Effector memory CD4-positive, alpha-beta T cell (primary cell): ENCODE results near the gene SLC38A8.

Source experiments
- DNase-seq, 3 donors: peaks; one replicate each; pipeline ENCODE4 v3.0.0-alpha.2; 2020
- H3K27ac ChIP-seq: 2 replicates; pipeline ENCODE4 v1.7.0; 2013; ENCODE audit warnings: mild to moderate bottlenecking, low read length, moderate library complexity; ENCODE audit not compliant: insufficient read depth, poor library complexity, severe bottlenecking
- H3K27me3 ChIP-seq: replicated peaks from 2 replicates; pipeline ENCODE4 v1.7.0; 2013; ENCODE audit warnings: mild to moderate bottlenecking, low read length; ENCODE audit not compliant: insufficient read depth, control insufficient read depth, poor library complexity, severe bottlenecking
- H3K36me3 ChIP-seq: 2 replicates; pipeline ENCODE4 v1.7.0; 2013; ENCODE audit warnings: mild to moderate bottlenecking, low read length, moderate library complexity; ENCODE audit not compliant: control insufficient read depth, insufficient read depth
- H3K4me1 ChIP-seq: 2 replicates; pipeline ENCODE4 v1.7.0; 2013; ENCODE audit warnings: low read length, mild to moderate bottlenecking; ENCODE audit not compliant: control insufficient read depth, insufficient read depth, poor library complexity, severe bottlenecking
- H3K4me3 ChIP-seq: 2 replicates; pipeline ENCODE4 v1.7.0; 2013; ENCODE audit warnings: low read length, low read depth, mild to moderate bottlenecking; ENCODE audit not compliant: insufficient read depth, poor library complexity, severe bottlenecking
- H3K9me3 ChIP-seq: 2 replicates; pipeline ENCODE4 v1.7.0; 2013; ENCODE audit warnings: mild to moderate bottlenecking, low read length, moderate library complexity; ENCODE audit not compliant: control insufficient read depth

SLC38A8 gene

GRCh38 chr16:84084570-84085270, 42.1 kb upstream of the SLC38A8 start:
- H3K9me3 ChIP-seq: no peaks in the 10 kb centered on the region
- DNase-seq: peak; percentile 32 to 51 (median 41)
- H3K27me3 ChIP-seq: no peaks in the 10 kb centered on the region
- no peak overlapping the region for H3K27ac ChIP-seq
- H3K36me3 ChIP-seq: peaks cover 64% of the 10 kb centered on the region
- no peaks in the 10 kb centered on the region for H3K4me1 ChIP-seq
- H3K4me3 ChIP-seq: no peak overlapping the region

DNA sequence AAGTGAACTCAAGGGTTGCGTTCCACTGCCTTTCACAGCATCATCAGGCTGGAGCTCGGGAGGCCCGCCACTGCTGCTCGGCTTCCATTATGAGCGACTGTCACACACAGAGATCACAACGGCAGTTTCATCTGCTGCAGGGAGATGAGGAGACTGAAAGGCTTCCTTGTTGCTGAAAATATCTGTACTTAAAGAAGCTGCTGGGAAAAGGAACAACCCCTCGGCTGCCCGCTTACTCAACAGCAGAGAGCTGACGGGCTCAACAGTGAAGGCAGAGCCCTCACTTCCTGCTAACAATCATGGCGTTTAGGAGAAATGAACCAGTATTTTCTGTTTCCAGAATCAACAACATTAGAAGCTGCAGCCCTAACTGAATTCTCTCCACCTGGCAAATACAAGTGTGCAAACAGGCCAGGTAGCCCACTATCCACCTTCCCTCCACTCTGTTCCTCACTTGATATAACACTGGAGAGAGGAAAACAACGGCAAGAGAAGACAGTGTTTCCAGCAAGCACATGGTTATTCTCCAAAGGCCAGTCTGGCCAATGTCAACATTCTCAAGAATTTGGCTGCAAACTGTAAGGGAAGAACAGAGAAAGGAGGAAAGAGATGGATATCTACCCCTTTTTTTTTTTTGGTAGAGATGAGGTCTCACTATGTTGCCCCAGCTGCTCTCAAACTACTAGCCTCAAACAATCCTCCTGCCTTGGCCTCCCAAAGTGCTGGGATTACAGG, 40.4 kb upstream of the SLC38A8 start:
- Histone ChIP-seq H3K9me3 (no peaks in the 10 kb centered on the region), H3K27me3 (no peaks in the 10 kb centered on the region), H3K4me3 (no peak overlapping the region), H3K27ac (no peak overlapping the region), H3K4me1 (no peaks in the 10 kb centered on the region), H3K36me3 (peaks cover 58% of the 10 kb centered on the region)
- no peak for DNase-seq

- no peaks in the 10 kb centered on the region for H3K9me3 ChIP-seq
- no peak overlapping the region for H3K4me3 ChIP-seq
- DNase-seq: no peak
- no peaks in the 10 kb centered on the region for H3K4me1 ChIP-seq
- no peak overlapping the region for H3K27ac ChIP-seq
- H3K36me3 ChIP-seq: peaks cover 60% of the 10 kb centered on the region
- H3K27me3 ChIP-seq: no peaks in the 10 kb centered on the region
Observed at GRCh38 chr16:84082110-84082509, 39.5 kb upstream of the SLC38A8 start.

GRCh38 chr16:84081446-84081989, 38.9 kb upstream of the SLC38A8 start:
- no peak for DNase-seq
- H3K9me3 ChIP-seq: no peaks in the 10 kb centered on the region
- no peaks in the 10 kb centered on the region for H3K4me1 ChIP-seq
- peaks cover 66% of the 10 kb centered on the region for H3K36me3 ChIP-seq
- H3K27ac ChIP-seq: no peak overlapping the region
- H3K27me3 ChIP-seq: no peaks in the 10 kb centered on the region
- H3K4me3 ChIP-seq: no peak overlapping the region

DNA sequence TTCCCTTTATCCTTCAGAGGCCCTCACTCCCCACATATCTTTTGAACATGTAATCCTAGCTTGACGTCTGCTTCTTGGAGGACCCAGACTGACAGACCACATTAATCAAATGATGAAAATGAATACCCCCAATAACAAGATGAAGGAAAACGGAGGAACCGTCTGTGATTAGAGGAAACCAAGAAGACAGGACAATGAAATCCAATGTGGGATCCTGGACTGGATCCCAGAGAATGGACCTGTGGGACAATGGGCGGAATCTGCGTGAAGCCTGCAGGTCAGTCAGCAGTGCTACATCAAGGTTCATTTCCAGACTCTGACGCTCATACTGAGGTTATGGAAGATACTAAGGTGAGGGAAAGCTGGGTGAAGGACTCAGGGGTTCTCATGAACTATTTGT, 38.2 kb upstream of the SLC38A8 start:
- Histone ChIP-seq H3K4me1 (no peaks in the 10 kb centered on the region), H3K27me3 (no peaks in the 10 kb centered on the region), H3K27ac (no peak overlapping the region), H3K4me3 (no peak overlapping the region), H3K36me3 (peaks cover 68% of the 10 kb centered on the region), H3K9me3 (no peaks in the 10 kb centered on the region)
- DNase-seq: no peak

GRCh38 chr16:84080378-84080777, 37.8 kb upstream of the SLC38A8 start:
- H3K4me3 ChIP-seq: no peak overlapping the region
- H3K27me3 ChIP-seq: no peaks in the 10 kb centered on the region
- no peak for DNase-seq
- H3K4me1 ChIP-seq: no peaks in the 10 kb centered on the region
- no peak overlapping the region for H3K27ac ChIP-seq
- H3K9me3 ChIP-seq: no peaks in the 10 kb centered on the region
- peaks cover 72% of the 10 kb centered on the region for H3K36me3 ChIP-seq

DNA sequence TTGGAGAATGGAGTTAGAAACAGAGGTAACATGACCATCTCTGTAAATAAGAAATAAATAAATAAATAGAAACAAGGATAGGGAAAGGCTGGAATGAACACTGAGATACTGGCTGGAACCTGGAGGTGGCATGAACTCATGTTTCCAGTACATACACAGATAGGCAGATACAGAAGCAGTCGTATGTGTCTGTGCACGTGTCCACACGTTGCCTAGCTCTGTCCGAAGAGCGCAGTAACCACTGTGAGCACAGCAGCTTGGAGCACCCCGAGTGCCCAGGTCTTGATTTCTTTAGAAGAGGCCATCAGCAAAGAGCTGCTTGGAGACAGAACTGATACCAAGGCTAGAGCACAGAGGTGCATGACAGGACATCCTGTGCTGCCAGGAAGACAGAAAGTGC, 37.1 kb upstream of the SLC38A8 start:
- H3K27ac ChIP-seq: no peak overlapping the region
- no peak overlapping the region for H3K4me3 ChIP-seq
- no peaks in the 10 kb centered on the region for H3K4me1 ChIP-seq
- no peaks in the 10 kb centered on the region for H3K9me3 ChIP-seq
- no peak for DNase-seq
- no peaks in the 10 kb centered on the region for H3K27me3 ChIP-seq
- peaks cover 78% of the 10 kb centered on the region for H3K36me3 ChIP-seq

DNA sequence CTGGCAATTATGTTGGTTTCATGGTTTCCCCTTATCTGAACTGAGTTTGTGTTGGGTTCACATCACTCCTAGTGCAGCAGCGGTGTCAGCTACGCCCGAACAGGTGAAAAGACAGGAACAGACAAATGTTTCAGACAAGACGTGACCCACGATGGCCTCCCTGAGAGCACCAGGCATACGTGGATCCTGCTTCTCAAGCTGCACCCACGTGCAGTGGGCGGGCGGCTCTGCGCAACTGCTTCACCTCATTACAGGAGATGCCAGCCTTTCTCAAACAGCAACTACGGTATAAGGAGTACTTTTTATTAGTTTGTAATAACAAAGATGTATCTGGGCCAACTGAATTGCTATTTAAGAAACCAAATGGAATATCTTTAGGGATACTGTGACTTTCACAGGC, 32.8 kb upstream of the SLC38A8 start:
- no peak overlapping the region for H3K4me3 ChIP-seq
- no peaks in the 10 kb centered on the region for H3K4me1 ChIP-seq
- no peaks in the 10 kb centered on the region for H3K9me3 ChIP-seq
- no peak for DNase-seq
- no peaks in the 10 kb centered on the region for H3K27me3 ChIP-seq
- H3K36me3 ChIP-seq: peaks cover 76% of the 10 kb centered on the region
- no peak overlapping the region for H3K27ac ChIP-seq

- Histone ChIP-seq H3K27me3 (no peaks in the 10 kb centered on the region), H3K4me3 (no peak overlapping the region), H3K9me3 (no peaks in the 10 kb centered on the region), H3K27ac (no peak overlapping the region), H3K4me1 (no peaks in the 10 kb centered on the region), H3K36me3 (peaks cover 76% of the 10 kb centered on the region)
- DNase-seq: no peak
Observed at GRCh38 chr16:84074721-84075120, 32.1 kb upstream of the SLC38A8 start.

- no peak for DNase-seq
- Histone ChIP-seq H3K27me3 (no peaks in the 10 kb centered on the region), H3K9me3 (no peaks in the 10 kb centered on the region), H3K27ac (no peak overlapping the region), H3K4me3 (no peak overlapping the region), H3K4me1 (no peaks in the 10 kb centered on the region), H3K36me3 (peaks cover 90% of the 10 kb centered on the region)
Observed at GRCh38 chr16:84072014-84072413, 29.4 kb upstream of the SLC38A8 start.
